Astrocyte (in vitro differentiated cells and primary cell): ENCODE measurements around the gene ASCL5. TPM values are rescaled to one million over a fixed set of nuclear protein-coding genes. Genes with fewer than 3 reads are reported as not detected.
A peak's percentile ranks its signal among the peaks of the same experiment; 100 is the strongest.

ENCODE experiments used
- DNase-seq: peaks from one replicate; pipeline ENCODE4 v3.0.0-alpha.2; 2010; ENCODE audit warnings: low read depth
- FAIRE-seq: peaks from 2 replicates; lab custom pipeline; 2011; peaks lifted over from hg19 to GRCh38; lab: Jason Lieb, UNC
- H2AFZ ChIP-seq: 2 replicates; pipeline ENCODE4 v1.6.0; 2012; ENCODE audit warnings: low read depth, low read length, inconsistent platforms
- H3K27ac ChIP-seq: 2 replicates; pipeline ENCODE4 v1.5.1; 2011; ENCODE audit warnings: low read depth, low read length, inconsistent platforms
- H3K27me3 ChIP-seq: 2 replicates; pipeline ENCODE4 v1.6.0; 2011; ENCODE audit warnings: low read length, inconsistent platforms; ENCODE audit not compliant: insufficient read depth
- H3K36me3 ChIP-seq: 2 replicates; pipeline ENCODE4 v1.5.1; 2011; ENCODE audit warnings: low read length, inconsistent platforms; ENCODE audit not compliant: insufficient read depth
- H3K4me1 ChIP-seq: 2 replicates; pipeline ENCODE4 v1.5.1; 2011; ENCODE audit warnings: low read length, inconsistent platforms; ENCODE audit not compliant: insufficient read depth
- H3K4me2 ChIP-seq: 2 replicates; pipeline ENCODE4 v1.6.0; 2012; ENCODE audit warnings: low read length, inconsistent platforms
- H3K4me3 ChIP-seq: 2 replicates; pipeline ENCODE4 v1.5.1; 2011; ENCODE audit warnings: low read depth, mild to moderate bottlenecking, low read length, inconsistent platforms; ENCODE audit not compliant: insufficient read depth
- H3K79me2 ChIP-seq: 2 replicates; pipeline ENCODE4 v1.6.0; 2012; ENCODE audit warnings: mild to moderate bottlenecking, low read length, inconsistent platforms; ENCODE audit not compliant: insufficient read depth
- H3K9ac ChIP-seq: 2 replicates; pipeline ENCODE4 v1.6.0; 2012; ENCODE audit warnings: mild to moderate bottlenecking, low read length, inconsistent platforms
- H3K9me3 ChIP-seq: 2 replicates; pipeline ENCODE4 v1.5.1; 2012; ENCODE audit warnings: low read depth, mild to moderate bottlenecking, low read length, inconsistent platforms; ENCODE audit not compliant: insufficient read depth
- H4K20me1 ChIP-seq: 2 replicates; pipeline ENCODE4 v1.6.0; 2012; ENCODE audit warnings: low read length, inconsistent platforms; ENCODE audit not compliant: insufficient read depth
- H3K27ac Mint-ChIP-seq: one replicate; pipeline ENCODE4 v1.8.0; 2021; ENCODE audit warnings: mild to moderate bottlenecking, mixed read lengths; ENCODE audit not compliant: unreplicated experiment
- H3K27me3 Mint-ChIP-seq: one replicate; pipeline ENCODE4 v1.8.0; 2021; ENCODE audit warnings: low read depth, mixed read lengths; ENCODE audit not compliant: unreplicated experiment
- H3K36me3 Mint-ChIP-seq: one replicate; pipeline ENCODE4 v1.8.0; 2021; ENCODE audit warnings: low read depth, mixed read lengths; ENCODE audit not compliant: unreplicated experiment
- H3K4me1 Mint-ChIP-seq: one replicate; pipeline ENCODE4 v1.8.0; 2021; ENCODE audit warnings: low read depth, mixed read lengths; ENCODE audit not compliant: unreplicated experiment
- H3K4me3 Mint-ChIP-seq: one replicate; pipeline ENCODE4 v1.8.0; 2021; ENCODE audit warnings: mild to moderate bottlenecking, moderate library complexity, mixed read lengths; ENCODE audit not compliant: unreplicated experiment
- H3K9me3 Mint-ChIP-seq: one replicate; pipeline ENCODE4 v1.8.0; 2021; ENCODE audit warnings: mild to moderate bottlenecking, mixed read lengths; ENCODE audit not compliant: unreplicated experiment
- CTCF ChIP-seq: IDR thresholded peaks from 2 replicates; pipeline ENCODE4 v1.5.1; 2011; ENCODE audit warnings: low read depth, mild to moderate bottlenecking, inconsistent platforms, low read length, moderate library complexity; ENCODE audit not compliant: insufficient read depth
- EZH2 ChIP-seq: IDR thresholded peaks from 2 replicates; pipeline ENCODE4 v1.6.1; 2012; ENCODE audit warnings: mild to moderate bottlenecking, low read length, inconsistent platforms; ENCODE audit not compliant: insufficient read depth
- total RNA-seq: library from RNA; stranded (reverse); gene quantifications from 2 replicates; pipeline ENCODE4 v1.2.1, GENCODE V29; 2021

The ASCL5 gene
- total RNA-seq, 1 donor from 2014 or later, result not detected

GRCh38 chr1:201169971-201170532, 43.1 kb upstream of the ASCL5 start:
- FAIRE-seq (no peak), DNase-seq (no peak)
- Mint-ChIP-seq H3K4me3 (peak overlapping the region; percentile 82), H3K9me3 (peaks cover 1% of the 10 kb centered on the region), H3K27me3 (peaks cover 11% of the 10 kb centered on the region), H3K27ac (peak overlapping the region; percentile 94), H3K36me3 (peaks cover 2% of the 10 kb centered on the region), H3K4me1 (peaks cover 3% of the 10 kb centered on the region)
- Histone ChIP-seq H3K4me2 (peak overlapping the region; percentile 94), H3K36me3 (no peaks in the 10 kb centered on the region), H3K4me3 (peak overlapping the region; percentile 34), H4K20me1 (no peaks in the 10 kb centered on the region), H2AFZ (peak overlapping the region; percentile 96), H3K79me2 (no peaks in the 10 kb centered on the region), H3K27ac (no peak overlapping the region), H3K27me3 (peaks cover 11% of the 10 kb centered on the region), H3K9me3 (no peaks in the 10 kb centered on the region), H3K9ac (no peak overlapping the region), H3K4me1 (peaks cover 3% of the 10 kb centered on the region)
- TF ChIP-seq EZH2 (no peak), CTCF (no peak)

- no peak overlapping the region for H3K27ac ChIP-seq
- peaks cover 3% of the 10 kb centered on the region for H3K4me1 Mint-ChIP-seq
- H3K4me3 Mint-ChIP-seq, result no peak overlapping the region
- no peaks in the 10 kb centered on the region for H3K9me3 ChIP-seq
- peaks cover 1% of the 10 kb centered on the region for H3K9me3 Mint-ChIP-seq
- H3K4me3 ChIP-seq, result no peak overlapping the region
- H3K36me3 Mint-ChIP-seq, result peaks cover 2% of the 10 kb centered on the region
- H3K27ac Mint-ChIP-seq, result no peak overlapping the region
- H3K9ac ChIP-seq, result no peak overlapping the region
- no peak overlapping the region for H2AFZ ChIP-seq
- TF ChIP-seq CTCF, result no peak
- no peak for TF ChIP-seq EZH2
- peaks cover 14% of the 10 kb centered on the region for H3K27me3 ChIP-seq
- peaks cover 8% of the 10 kb centered on the region for H3K27me3 Mint-ChIP-seq
- FAIRE-seq (no peak), DNase-seq (no peak)
- H3K4me1 ChIP-seq, result peaks cover 3% of the 10 kb centered on the region
- H3K4me2 ChIP-seq, result no peak overlapping the region
- H4K20me1 ChIP-seq, result no peaks in the 10 kb centered on the region
- H3K36me3 ChIP-seq, result no peaks in the 10 kb centered on the region
- H3K79me2 ChIP-seq, result no peaks in the 10 kb centered on the region
These were observed 42.2 kb upstream of the ASCL5 start for GRCh38 chr1:201169203-201169602.
